Karpas-422 (cell line): ENCODE data around the gene KCNC3. TPM values are rescaled to one million over a fixed set of nuclear protein-coding genes. Genes with fewer than 3 reads are reported as not detected.
A peak's percentile ranks its signal among the peaks of the same experiment; 100 is the strongest.

Experiments used
- DNase-seq: peaks from one replicate; pipeline ENCODE4 v3.0.0-alpha.2; 2015
- H2AFZ ChIP-seq: fragments of 200-600 bp; sonication (generic); 2 replicates; pipeline ENCODE4 v1.6.1; 2014; ENCODE audit warnings: antibody characterized with exemption, low read length, mixed read lengths
- H3K27ac ChIP-seq: fragments of 200-600 bp; sonication (generic); 2 replicates; pipeline ENCODE4 v1.5.1; 2014; ENCODE audit warnings: mild to moderate bottlenecking, low read length, moderate library complexity
- H3K27me3 ChIP-seq: fragments of 200-600 bp; sonication (generic); 2 replicates; pipeline ENCODE4 v1.6.1; 2014; ENCODE audit warnings: low read length, mixed read lengths
- H3K36me3 ChIP-seq: fragments of 200-600 bp; sonication (generic); 2 replicates; pipeline ENCODE4 v1.6.1; 2014; ENCODE audit warnings: low read length, mixed read lengths; ENCODE audit not compliant: insufficient read depth
- H3K4me1 ChIP-seq: fragments of 200-600 bp; sonication (generic); 2 replicates; pipeline ENCODE4 v1.6.1; 2014; ENCODE audit warnings: mild to moderate bottlenecking, low read length, mixed read lengths
- H3K4me2 ChIP-seq: fragments of 200-600 bp; sonication (generic); 2 replicates; pipeline ENCODE4 v1.6.1; 2014; ENCODE audit warnings: low read length, low read depth, mild to moderate bottlenecking; ENCODE audit not compliant: poor library complexity, severe bottlenecking
- H3K4me3 ChIP-seq: fragments of 200-600 bp; sonication (generic); 2 replicates; pipeline ENCODE4 v1.5.1; 2014; ENCODE audit warnings: mild to moderate bottlenecking, antibody characterized with exemption, low read length, mixed read lengths
- H3K79me2 ChIP-seq: fragments of 200-600 bp; sonication (generic); 2 replicates; pipeline ENCODE4 v1.6.1; 2014; ENCODE audit warnings: mild to moderate bottlenecking, low read length, mixed read lengths
- H3K9ac ChIP-seq: fragments of 200-600 bp; sonication (generic); 2 replicates; pipeline ENCODE4 v1.6.0; 2014; ENCODE audit warnings: low read length
- H3K9me2 ChIP-seq: fragments of 200-600 bp; sonication (generic), shearing (Covaris generic); replicated peaks from 2 replicates; pipeline ENCODE4 v1.6.0; 2014; ENCODE audit warnings: mild to moderate bottlenecking, low read length, moderate library complexity; ENCODE audit not compliant: insufficient read depth
- H3K9me3 ChIP-seq: fragments of 300-700, 200-600 bp; sonication (generic); 2 replicates; pipeline ENCODE4 v1.6.1; 2014; ENCODE audit warnings: low read length, mixed read lengths
- H4K20me1 ChIP-seq: fragments of 200-600 bp; sonication (generic); 2 replicates; pipeline ENCODE4 v1.6.1; 2014; ENCODE audit warnings: mild to moderate bottlenecking, antibody characterized with exemption, low read length, low read depth; ENCODE audit not compliant: insufficient read depth
- total RNA-seq: library from RNA; depleted of rRNA; stranded (reverse); fragments of >200 nt; shearing (Covaris generic); gene quantifications from 2 replicates; pipeline ENCODE4 v1.2.3, GENCODE V29; 2014; ENCODE audit warnings: low replicate concordance

KCNC3 gene
- total RNA-seq, 1 experiment from 2014 or later, result 10.8 TPM

DNA sequence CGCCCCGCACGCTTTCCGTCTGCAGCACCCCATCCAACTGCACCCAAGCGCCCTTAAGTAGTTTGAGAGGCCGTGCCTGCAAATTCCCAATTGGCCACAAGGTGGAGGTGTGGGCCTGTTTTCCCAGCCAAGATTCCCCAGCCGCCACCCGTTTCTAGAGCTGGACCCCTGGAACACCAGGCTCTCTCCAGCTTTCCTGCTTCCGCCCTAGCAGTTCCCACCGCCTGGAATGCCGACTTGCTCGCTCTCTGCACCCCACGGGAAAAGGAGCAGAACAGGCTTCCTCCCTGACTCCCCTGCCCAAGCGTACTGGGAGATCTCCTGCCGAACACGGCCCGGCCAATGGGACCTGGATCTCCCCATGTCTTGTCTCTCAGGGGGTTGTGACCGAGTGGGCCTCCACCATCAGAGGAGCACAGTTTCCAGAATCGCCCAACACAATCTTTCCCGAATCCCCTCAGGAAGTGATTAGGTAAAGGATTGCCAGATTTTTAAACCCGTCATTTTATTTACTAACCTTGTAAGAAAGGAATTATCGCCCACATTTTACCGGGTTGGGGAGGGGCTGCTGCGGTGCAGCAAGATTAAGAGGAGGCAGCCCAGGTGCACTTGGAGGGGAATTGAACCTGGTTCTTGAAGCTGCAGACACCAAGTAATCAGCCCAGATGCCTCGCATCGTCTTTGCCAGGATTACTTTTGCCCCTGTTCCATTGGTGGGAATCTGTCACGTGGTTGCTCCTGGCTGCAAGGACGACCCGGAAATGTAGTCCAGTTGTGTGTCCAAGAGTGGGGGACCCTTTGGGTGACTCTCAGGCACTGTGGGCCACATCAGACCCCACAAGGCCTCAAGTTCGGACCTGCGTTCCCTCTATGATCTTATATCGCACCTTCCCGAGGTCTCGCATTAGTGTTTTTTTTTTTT is 39.7 kb upstream of the KCNC3 start:
- no peaks in the 10 kb centered on the region for H3K27me3 ChIP-seq
- peaks cover 27% of the 10 kb centered on the region for H3K4me1 ChIP-seq
- H3K9ac ChIP-seq, result peak overlapping the region; percentile 67

GRCh38 chr19:50365434-50366306 is 36.5 kb upstream of the KCNC3 start, which contains the start of gene NAPSA:
Gene NAPSA (minus strand): TSS chr19:50365639. CDS start chr19:50365621, 18 bp downstream.
- Histone ChIP-seq H4K20me1 (no peaks in the 10 kb centered on the region; the same call in 1 of the 2 replicates), H3K27me3 (no peaks in the 10 kb centered on the region), H3K79me2 (no peaks in the 10 kb centered on the region), H3K4me3 (no peak within 1 kb of the TSS), H3K4me1 (peaks cover 25% of the 10 kb centered on the region), H3K9me3 (no peaks in the 10 kb centered on the region), H3K9ac (no peak within 1 kb of the TSS; the same call in 1 of the 2 replicates), H3K9me2 (no peaks in the 10 kb centered on the region), H3K27ac (no peak within 1 kb of the TSS), H3K36me3 (no peaks in the 10 kb centered on the region), H2AFZ (no peak within 1 kb of the TSS), H3K4me2 (no peak within 1 kb of the TSS)
- DNase-seq, result no peak

More for the DNA sequence above, 39.7 kb upstream of the KCNC3 start:
- H3K9me2 ChIP-seq, result no peaks in the 10 kb centered on the region
- peak overlapping the region; percentile 62 for H3K27ac ChIP-seq
- H3K4me2 ChIP-seq, result peak overlapping the region; percentile 77
- no peaks in the 10 kb centered on the region for H4K20me1 ChIP-seq
- peak overlapping the region; percentile 98 for H2AFZ ChIP-seq
- no peaks in the 10 kb centered on the region for H3K9me3 ChIP-seq
- no peaks in the 10 kb centered on the region for H3K79me2 ChIP-seq
- DNase-seq, result peak; percentile 96
- no peaks in the 10 kb centered on the region for H3K36me3 ChIP-seq
- H3K4me3 ChIP-seq, result peak overlapping the region; percentile 65

DNA sequence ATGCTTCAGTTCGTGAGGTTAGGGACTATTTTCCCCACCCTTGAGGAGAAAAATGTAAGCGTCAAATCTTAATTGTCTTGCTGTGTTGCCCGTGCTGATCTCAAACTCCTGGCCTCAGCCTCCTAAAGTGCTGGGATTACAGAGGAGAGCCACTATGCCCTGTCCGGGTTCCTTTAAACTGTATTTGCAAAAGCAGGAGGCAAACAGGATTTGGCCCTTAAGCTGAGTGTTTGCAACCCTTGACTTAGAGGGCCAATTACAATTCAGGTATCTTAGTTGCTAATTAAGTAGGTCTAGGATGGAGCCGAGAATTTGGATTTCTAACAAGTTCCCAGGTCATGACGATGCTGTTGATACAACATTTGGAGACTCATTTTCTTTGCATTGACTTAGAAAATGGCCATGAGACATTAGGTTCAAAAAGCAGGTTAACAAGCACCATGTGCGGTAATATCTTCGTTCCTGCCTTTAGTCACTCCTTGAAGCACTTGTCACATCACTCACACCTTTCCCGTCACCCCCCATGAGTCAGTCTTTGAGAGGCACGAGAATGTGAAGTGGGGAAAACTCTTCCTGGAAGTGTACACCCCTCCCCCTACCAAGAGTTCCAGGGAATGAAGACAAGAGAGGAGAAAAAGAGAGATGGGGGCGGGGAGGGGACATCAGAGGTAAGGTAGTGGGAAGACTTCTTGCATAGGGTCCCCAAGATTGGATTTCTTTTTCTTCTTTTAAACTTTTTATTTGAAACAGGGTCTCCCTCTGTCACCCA is 33.7 kb upstream of the KCNC3 start:
- DNase-seq, result no peak
- no peaks in the 10 kb centered on the region; the same call in 1 of the 2 replicates for H4K20me1 ChIP-seq
- peaks cover 15% of the 10 kb centered on the region for H3K4me1 ChIP-seq
- H3K4me3 ChIP-seq, result no peak overlapping the region
- no peaks in the 10 kb centered on the region for H3K9me2 ChIP-seq
- H3K27me3 ChIP-seq, result no peaks in the 10 kb centered on the region
- no peaks in the 10 kb centered on the region for H3K9me3 ChIP-seq
- H3K79me2 ChIP-seq, result no peaks in the 10 kb centered on the region
- H3K27ac ChIP-seq, result no peak overlapping the region
- H3K4me2 ChIP-seq, result no peak overlapping the region
- H3K36me3 ChIP-seq, result no peaks in the 10 kb centered on the region
- H2AFZ ChIP-seq, result no peak overlapping the region
- no peak overlapping the region for H3K9ac ChIP-seq

GRCh38 chr19:50362030-50362412 is 32.8 kb upstream of the KCNC3 start:
- Histone ChIP-seq H3K27me3 (no peaks in the 10 kb centered on the region), H3K4me2 (no peak overlapping the region), H2AFZ (no peak overlapping the region), H3K9me3 (no peaks in the 10 kb centered on the region), H3K4me3 (no peak overlapping the region), H3K9ac (no peak overlapping the region), H3K4me1 (peaks cover 15% of the 10 kb centered on the region), H4K20me1 (no peaks in the 10 kb centered on the region; the same call in 1 of the 2 replicates), H3K9me2 (no peaks in the 10 kb centered on the region), H3K79me2 (no peaks in the 10 kb centered on the region), H3K36me3 (no peaks in the 10 kb centered on the region), H3K27ac (no peak overlapping the region)
- no peak for DNase-seq

DNA sequence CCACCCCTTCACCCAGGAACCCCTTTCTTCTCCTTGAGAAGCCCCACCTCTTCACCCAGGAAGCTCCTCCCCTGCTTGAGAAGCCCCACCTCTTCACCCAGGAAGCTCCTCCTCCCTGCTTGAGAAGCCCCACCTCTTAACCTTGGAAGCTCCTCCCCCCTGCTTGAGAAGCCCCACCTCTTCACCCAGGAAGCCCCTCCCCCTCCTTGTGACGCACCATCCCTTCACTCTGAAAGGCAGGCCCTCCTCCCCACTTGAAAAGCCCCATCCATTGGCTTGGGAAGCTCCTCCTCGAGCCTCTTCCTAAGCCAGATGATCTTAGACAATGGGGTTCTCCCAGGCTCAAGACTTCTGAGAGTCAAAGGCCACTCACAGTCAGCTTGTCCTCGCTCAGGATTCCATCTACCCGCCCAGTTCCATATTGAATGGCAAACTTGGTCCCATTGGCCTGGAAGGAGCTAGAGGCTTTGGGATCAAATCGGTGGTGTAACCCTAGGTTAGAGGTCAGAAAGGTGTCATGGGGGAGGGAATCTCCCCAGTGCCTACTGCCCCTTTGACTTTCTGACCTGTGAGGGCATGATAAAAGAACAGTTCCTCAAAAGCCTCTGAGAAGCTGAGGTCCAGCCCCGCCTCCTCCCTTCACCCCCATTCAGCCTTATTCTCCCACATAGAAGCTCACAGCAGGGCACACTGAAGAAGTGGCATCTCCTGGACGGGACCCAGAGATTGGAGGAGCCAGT is 32.3 kb upstream of the KCNC3 start:
- Histone ChIP-seq H3K9ac (no peak overlapping the region), H3K4me2 (no peak overlapping the region), H3K36me3 (no peaks in the 10 kb centered on the region), H4K20me1 (no peaks in the 10 kb centered on the region; the same call in 1 of the 2 replicates), H3K27ac (no peak overlapping the region), H2AFZ (no peak overlapping the region), H3K4me1 (peaks cover 20% of the 10 kb centered on the region), H3K27me3 (no peaks in the 10 kb centered on the region), H3K9me2 (no peaks in the 10 kb centered on the region), H3K79me2 (no peaks in the 10 kb centered on the region), H3K9me3 (no peaks in the 10 kb centered on the region), H3K4me3 (no peak overlapping the region)
- DNase-seq, result peak; percentile 85

GRCh38 chr19:50359328-50359818 is 30.2 kb upstream of the KCNC3 start:
- Histone ChIP-seq H3K9ac (no peak overlapping the region), H2AFZ (no peak overlapping the region), H3K27me3 (no peaks in the 10 kb centered on the region), H3K79me2 (no peaks in the 10 kb centered on the region), H3K4me2 (no peak overlapping the region), H3K27ac (no peak overlapping the region), H3K9me3 (no peaks in the 10 kb centered on the region), H3K36me3 (no peaks in the 10 kb centered on the region), H3K4me3 (no peak overlapping the region), H3K4me1 (peaks cover 23% of the 10 kb centered on the region), H4K20me1 (no peaks in the 10 kb centered on the region; the same call in 1 of the 2 replicates), H3K9me2 (no peaks in the 10 kb centered on the region)
- DNase-seq, result no peak
